GM12878 (cell line): ENCODE results near the gene SLX4IP. TPM values are rescaled to one million over a fixed set of nuclear protein-coding genes. Genes with fewer than 3 reads are reported as not detected.

ENCODE experiments used
- ATF7 ChIP-seq: fragments of 450-650 bp; IDR thresholded peaks from 2 replicates; pipeline ENCODE4 v1.6.1; 2016; ENCODE audit warnings: low read depth, mild to moderate bottlenecking
- CTCF ChIP-seq, 3 experiments: IDR thresholded peaks in 2 of 3; conservative IDR thresholded peaks in 1 of 3; 2 replicates each; pipeline ENCODE4 v1.5.1; 2011; ENCODE audit warnings: low read depth in 3 of 3, low read length in 3 of 3, mild to moderate bottlenecking in 3 of 3, control low read depth in 2 of 3, moderate library complexity in 2 of 3, inconsistent platforms in 1 of 3, mixed read lengths in 1 of 3; ENCODE audit not compliant: control insufficient read depth in 2 of 3, insufficient read depth in 1 of 3; ENCODE audit errors: extremely low read depth in 1 of 3
- E2F4 ChIP-seq: IDR thresholded peaks from 2 replicates; pipeline ENCODE4 v1.6.1; 2012; ENCODE audit warnings: low read depth, low read length, improper control_type of control experiment
- NR2C1 ChIP-seq: fragments of 450-650 bp; IDR thresholded peaks from 2 replicates; pipeline ENCODE4 v1.6.1; 2017; ENCODE audit warnings: antibody characterized with exemption, mild to moderate bottlenecking, moderate library complexity
- SPI1 ChIP-seq: IDR thresholded peaks from 2 replicates; pipeline ENCODE4 v1.6.1; 2011; ENCODE audit warnings: low read depth, mild to moderate bottlenecking, low read length, moderate library complexity, borderline replicate concordance; ENCODE audit not compliant: insufficient read depth
- polyA plus RNA-seq, 11 experiments: library from polyadenylated mRNA; depleted of rRNA in 4 of 11; unstranded in 6 of 11; stranded (reverse) in 5 of 11; fragments of >200 nt; fragmentation: Nextera tagmentation in 4 of 11; fragmentation: Illumina TruSeq in 1 of 11; extraction: Ambion mirVana in 4 of 11; extraction: Trizol in 1 of 11; gene quantifications; 1 replicate in 1 of 11; 2 replicates in 10 of 11; pipeline versions ENCODE4 v1.2.1 to v1.2.3, GENCODE V29; 2011 to 2016; ENCODE audit warnings: inconsistent platforms in 2 of 11, missing spikeins in 2 of 11, low read depth in 1 of 11
- total RNA-seq, 4 experiments: library from RNA; depleted of rRNA in 3 of 4; stranded (reverse); fragments of >200 nt in 3 of 4; fragmentation: Illumina TruSeq in 1 of 4; extraction: Trizol in 1 of 4; gene quantifications; 2 replicates each; pipeline versions ENCODE4 v1.2.1 to v1.2.3, GENCODE V29; 2013 to 2021

The SLX4IP gene
- total and polyA plus RNA-seq, 10 of the 15 experiments (the other 5 are each of a cell fraction or from before 2014, with no cell fraction given): 2.2 to 11.0 (median 6.3) TPM

GRCh38 chr20:10673176-10673841 lies 238.2 kb downstream of the SLX4IP start (continued):
- TF ChIP-seq NR2C1 (no peak), CTCF (IDR thresholded peaks at IDR 0.05 in 2 of 3, conservative IDR thresholded peaks at IDR 0.05 in 1 of 3; ENCODE audit: control insufficient read depth in 2 of 3, extremely low read depth in 1 of 3, insufficient read depth in 1 of 3, low read depth in 3 of 3, low read length in 3 of 3) (no peak), E2F4 (no peak), SPI1 (no peak), ATF7 (no peak)
- TF ChIP-seq, all 136 proteins: peak for 7
